Activated CD8-positive, alpha-beta T cell treated with anti-CD3 and anti-CD28 coated beads, Interleukin-2, amount 10 ng/mL, durations not matched to agents 7 days and 5 days (primary cell): ENCODE results near the gene STX8. TPM values are rescaled to one million over a fixed set of nuclear protein-coding genes. Genes with fewer than 3 reads are reported as not detected.

Source experiments
- ATAC-seq: fragments of 150-1000 bp; cut with Tn5 transposase; one replicate; pipeline ENCODE4 v1.10.0; 2021; ENCODE audit warnings: moderate library complexity
- CTCF ChIA-PET: fragments of 350-600 bp; sonication (Branson Sonifier 250); formaldehyde crosslinking; loops from one replicate; lab custom pipeline; 2021; ENCODE audit warnings: antibody characterized with exemption; lab: Charles Lee
- POLR2A ChIA-PET: fragments of 350-600 bp; sonication (Branson Sonifier 250); formaldehyde crosslinking; loops from one replicate; lab custom pipeline; 2021; ENCODE audit warnings: antibody characterized with exemption; lab: Charles Lee
- DNase-seq: peaks from one replicate; pipeline ENCODE4 v3.0.0-alpha.2; 2020
- H3K27ac Mint-ChIP-seq: one replicate; pipeline ENCODE4 v1.8.0; 2021; ENCODE audit warnings: mild to moderate bottlenecking, mixed read lengths
- H3K27me3 Mint-ChIP-seq: one replicate; pipeline ENCODE4 v1.8.0; 2021; ENCODE audit warnings: low read depth, mixed read lengths
- H3K36me3 Mint-ChIP-seq: one replicate; pipeline ENCODE4 v1.8.0; 2021; ENCODE audit warnings: low read depth, mixed read lengths
- H3K4me1 Mint-ChIP-seq: one replicate; pipeline ENCODE4 v1.8.0; 2021; ENCODE audit warnings: low read depth, mixed read lengths
- H3K4me3 Mint-ChIP-seq: one replicate; pipeline ENCODE4 v1.8.0; 2021; ENCODE audit warnings: mild to moderate bottlenecking, mixed read lengths
- H3K9me3 Mint-ChIP-seq: one replicate; pipeline ENCODE4 v1.8.0; 2022; ENCODE audit warnings: mixed read lengths; ENCODE audit not compliant: insufficient read depth
- total RNA-seq, 2 experiments: library from RNA; stranded (reverse); gene quantifications; one replicate each; pipeline ENCODE4 v1.2.3, GENCODE V29; 2021

The STX8 gene
- total RNA-seq, 2 experiments from 2014 or later = 71.0 to 78.5 TPM

DNA sequence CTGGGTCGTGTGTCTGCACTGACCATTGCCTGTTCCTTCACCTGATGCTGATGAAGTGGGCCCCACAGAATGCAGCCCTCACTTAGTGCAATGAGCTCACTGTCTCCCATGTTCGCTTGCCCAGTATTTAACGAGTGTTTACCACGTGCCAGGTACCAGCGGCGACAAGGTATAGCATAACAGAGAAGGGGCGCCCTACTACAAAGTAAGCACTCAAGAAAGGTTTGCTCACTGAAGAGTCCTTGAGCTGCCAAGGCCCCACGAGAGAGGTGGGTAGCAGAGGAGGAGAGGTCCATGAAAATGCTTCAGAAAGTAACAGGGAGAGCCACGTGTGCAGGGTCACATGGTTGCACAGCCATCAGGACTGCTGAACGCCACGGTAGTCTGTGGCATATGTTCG is 324.3 kb downstream of the STX8 start:
- H3K4me1 Mint-ChIP-seq = peaks cover 18% of the 10 kb centered on the region
- ATAC-seq (no peak), DNase-seq (no peak)
- ChIA-PET CTCF (no interaction called here), POLR2A (no interaction called here)
- H3K4me3 Mint-ChIP-seq = no peak overlapping the region
- no peaks in the 10 kb centered on the region for H3K27me3 Mint-ChIP-seq
- peaks cover 2% of the 10 kb centered on the region for H3K36me3 Mint-ChIP-seq
- H3K9me3 Mint-ChIP-seq = no peaks in the 10 kb centered on the region
- no peak overlapping the region for H3K27ac Mint-ChIP-seq

DNA sequence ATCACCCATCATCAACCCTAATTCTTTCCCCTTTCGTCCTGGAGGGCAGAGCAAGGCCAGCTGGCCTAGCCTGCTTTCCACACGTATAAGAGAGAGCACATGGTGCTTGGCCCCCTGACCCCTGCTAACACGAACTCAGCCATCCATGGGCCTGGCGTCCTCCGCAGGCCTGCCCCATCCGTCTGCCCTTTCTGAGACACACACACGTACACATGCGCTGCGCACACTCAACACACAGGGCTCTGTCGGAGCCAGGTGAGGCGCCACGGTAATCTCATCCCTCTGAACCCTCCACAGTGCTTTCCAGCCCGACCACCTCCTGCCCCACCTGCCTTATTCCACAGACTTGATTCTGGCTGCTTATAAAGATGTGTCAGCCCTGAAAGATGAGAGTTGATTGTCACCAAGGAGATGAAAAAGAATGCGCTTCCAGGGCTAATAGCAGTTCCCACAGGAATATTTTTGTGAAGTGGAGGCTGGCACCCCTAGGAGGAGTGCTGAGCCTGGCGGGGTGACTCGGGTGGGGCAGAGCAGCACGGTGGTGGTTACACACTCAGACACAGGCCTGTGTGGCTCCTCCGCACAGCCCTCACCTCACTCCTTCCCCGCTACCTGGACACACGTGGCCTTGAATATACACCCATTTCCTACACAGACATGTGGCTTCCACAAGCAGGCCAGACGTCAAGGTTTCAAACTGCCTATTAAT is 326.2 kb downstream of the STX8 start:
- Mint-ChIP-seq H3K27ac (no peak overlapping the region), H3K36me3 (peaks cover 2% of the 10 kb centered on the region), H3K27me3 (no peaks in the 10 kb centered on the region), H3K9me3 (no peaks in the 10 kb centered on the region), H3K4me1 (peaks cover 18% of the 10 kb centered on the region), H3K4me3 (no peak overlapping the region)
- POLR2A ChIA-PET = no interaction called here
- DNase-seq = no peak
- CTCF ChIA-PET = no interaction called here
- no peak for ATAC-seq

DNA sequence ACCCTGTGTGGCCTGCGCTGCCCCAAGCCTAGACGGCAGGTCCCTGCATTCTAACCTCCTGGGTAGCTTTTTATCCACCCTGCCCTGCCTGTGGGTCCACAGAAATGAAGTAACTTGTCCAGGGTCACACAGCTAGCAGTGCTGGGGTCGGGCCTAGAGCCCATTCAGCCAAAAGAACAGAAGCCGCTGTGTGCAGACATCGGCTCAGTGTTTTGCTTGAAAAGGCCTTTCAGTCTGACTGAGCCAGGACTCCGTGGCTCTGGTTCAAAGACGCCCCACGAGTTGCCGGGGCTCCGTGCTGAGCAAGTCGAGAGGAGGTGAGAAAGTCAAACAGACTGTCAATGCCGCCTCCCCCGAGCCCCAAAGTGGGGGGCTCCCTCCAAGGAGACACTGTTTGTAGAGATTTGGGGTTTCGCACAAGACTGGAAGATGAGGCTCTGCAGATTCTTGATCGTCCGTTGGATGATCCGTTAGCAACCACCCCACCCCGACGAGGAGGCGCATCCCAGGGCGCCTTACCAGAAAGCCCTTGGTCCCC is 328.1 kb downstream of the STX8 start:
- ChIA-PET CTCF (no interaction called here), POLR2A (no interaction called here)
- ATAC-seq = no peak

GRCh38 chr17:9244066-9245052 is 331.3 kb downstream of the STX8 start:
- ChIA-PET CTCF (no interaction called here), POLR2A (no interaction called here)
- ATAC-seq (no peak), DNase-seq (no peak)
- Mint-ChIP-seq H3K27ac (no peak overlapping the region), H3K4me3 (no peak overlapping the region), H3K27me3 (no peaks in the 10 kb centered on the region), H3K36me3 (no peaks in the 10 kb centered on the region), H3K9me3 (no peaks in the 10 kb centered on the region), H3K4me1 (peaks cover 8% of the 10 kb centered on the region)

More for the DNA sequence above, 328.1 kb downstream of the STX8 start:
- peaks cover 7% of the 10 kb centered on the region for H3K4me1 Mint-ChIP-seq
- H3K27me3 Mint-ChIP-seq = no peaks in the 10 kb centered on the region
- H3K4me3 Mint-ChIP-seq = no peak overlapping the region
- H3K9me3 Mint-ChIP-seq = no peaks in the 10 kb centered on the region
- no peak for DNase-seq
- no peaks in the 10 kb centered on the region for H3K36me3 Mint-ChIP-seq
- H3K27ac Mint-ChIP-seq = no peak overlapping the region

GRCh38 chr17:9242983-9243382 is 332.6 kb downstream of the STX8 start:
- Mint-ChIP-seq H3K27me3 (no peaks in the 10 kb centered on the region), H3K4me3 (no peak overlapping the region), H3K9me3 (no peaks in the 10 kb centered on the region), H3K27ac (no peak overlapping the region), H3K36me3 (no peaks in the 10 kb centered on the region), H3K4me1 (peaks cover 15% of the 10 kb centered on the region)
- CTCF ChIA-PET = no interaction called here
- POLR2A ChIA-PET = no interaction called here
- DNase-seq = no peak
- ATAC-seq = no peak

- Mint-ChIP-seq H3K4me1 (peaks cover 15% of the 10 kb centered on the region), H3K4me3 (no peak overlapping the region), H3K27me3 (no peaks in the 10 kb centered on the region), H3K9me3 (no peaks in the 10 kb centered on the region), H3K27ac (no peak overlapping the region), H3K36me3 (no peaks in the 10 kb centered on the region)
- ChIA-PET POLR2A (no interaction called here), CTCF (no interaction called here)
- DNase-seq = no peak
- ATAC-seq = no peak
Observed at GRCh38 chr17:9242497-9242881, 333.1 kb downstream of the STX8 start.

- no peaks in the 10 kb centered on the region for H3K36me3 Mint-ChIP-seq
- no peaks in the 10 kb centered on the region for H3K9me3 Mint-ChIP-seq
- DNase-seq = no peak
- no peaks in the 10 kb centered on the region for H3K27me3 Mint-ChIP-seq
- ATAC-seq = no peak
- no peak overlapping the region for H3K4me3 Mint-ChIP-seq
- no peak overlapping the region for H3K27ac Mint-ChIP-seq
- CTCF ChIA-PET = no interaction called here
- POLR2A ChIA-PET = interaction anchor here (0.5 kb wide), 1 partner anchor 17 kb away, joined by 3 read pairs; no protein-coding TSS in a partner anchor
- peaks cover 15% of the 10 kb centered on the region for H3K4me1 Mint-ChIP-seq
Observed at GRCh38 chr17:9241774-9242496, 333.7 kb downstream of the STX8 start.

GRCh38 chr17:9241371-9241712 is 334.3 kb downstream of the STX8 start:
- Mint-ChIP-seq H3K4me1 (peaks cover 15% of the 10 kb centered on the region), H3K4me3 (no peak overlapping the region), H3K36me3 (no peaks in the 10 kb centered on the region), H3K27me3 (no peaks in the 10 kb centered on the region), H3K9me3 (no peaks in the 10 kb centered on the region), H3K27ac (no peak overlapping the region)
- ChIA-PET POLR2A (interaction anchor here (0.5 kb wide), 1 partner anchor 18 kb away, joined by 3 read pairs; no protein-coding TSS in a partner anchor), CTCF (no interaction called here)
- ATAC-seq (no peak), DNase-seq (no peak)

DNA sequence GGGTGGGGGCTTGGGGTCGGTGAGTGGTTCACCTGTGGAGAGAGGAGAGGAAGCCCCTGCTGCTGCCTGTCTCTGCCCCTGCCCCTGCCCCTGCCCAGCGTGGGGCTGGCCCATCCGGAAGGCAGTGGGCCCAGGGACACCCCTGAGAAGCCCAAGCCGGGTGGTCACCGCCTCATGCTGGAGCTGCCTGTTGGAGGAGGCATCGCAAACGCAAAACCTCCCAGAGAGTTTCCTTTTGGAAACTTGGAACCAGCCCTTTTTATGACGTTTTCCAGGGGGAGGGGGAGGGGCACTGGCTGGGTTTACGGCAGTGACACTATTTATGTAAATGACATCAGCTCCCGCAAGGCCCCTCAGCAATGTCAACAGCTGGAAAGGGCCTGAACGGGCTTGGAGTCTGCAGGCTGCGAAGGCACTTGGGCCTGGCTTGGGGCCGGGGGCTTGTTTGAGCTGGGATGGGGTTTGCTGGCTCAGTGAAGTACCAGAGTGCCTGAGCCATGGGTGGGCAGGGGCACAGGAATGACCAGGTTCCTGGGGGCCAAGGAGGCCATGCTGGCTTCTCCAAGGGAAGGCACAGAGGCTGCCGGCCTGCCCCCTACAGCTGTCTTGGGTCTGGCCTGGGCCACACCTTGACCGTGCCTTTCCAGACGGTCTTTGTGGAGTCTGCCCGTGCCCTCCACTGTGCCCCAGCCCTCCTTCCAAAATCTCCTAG is 334.8 kb downstream of the STX8 start:
- H3K9me3 Mint-ChIP-seq = no peaks in the 10 kb centered on the region
- CTCF ChIA-PET = no interaction called here
- H3K27me3 Mint-ChIP-seq = no peaks in the 10 kb centered on the region
- peaks cover 15% of the 10 kb centered on the region for H3K4me1 Mint-ChIP-seq
- no peak overlapping the region for H3K4me3 Mint-ChIP-seq
- POLR2A ChIA-PET = no interaction called here
- H3K36me3 Mint-ChIP-seq = no peaks in the 10 kb centered on the region
- no peak for DNase-seq
- no peak for ATAC-seq
- peak overlapping the region; percentile 34 for H3K27ac Mint-ChIP-seq

DNA sequence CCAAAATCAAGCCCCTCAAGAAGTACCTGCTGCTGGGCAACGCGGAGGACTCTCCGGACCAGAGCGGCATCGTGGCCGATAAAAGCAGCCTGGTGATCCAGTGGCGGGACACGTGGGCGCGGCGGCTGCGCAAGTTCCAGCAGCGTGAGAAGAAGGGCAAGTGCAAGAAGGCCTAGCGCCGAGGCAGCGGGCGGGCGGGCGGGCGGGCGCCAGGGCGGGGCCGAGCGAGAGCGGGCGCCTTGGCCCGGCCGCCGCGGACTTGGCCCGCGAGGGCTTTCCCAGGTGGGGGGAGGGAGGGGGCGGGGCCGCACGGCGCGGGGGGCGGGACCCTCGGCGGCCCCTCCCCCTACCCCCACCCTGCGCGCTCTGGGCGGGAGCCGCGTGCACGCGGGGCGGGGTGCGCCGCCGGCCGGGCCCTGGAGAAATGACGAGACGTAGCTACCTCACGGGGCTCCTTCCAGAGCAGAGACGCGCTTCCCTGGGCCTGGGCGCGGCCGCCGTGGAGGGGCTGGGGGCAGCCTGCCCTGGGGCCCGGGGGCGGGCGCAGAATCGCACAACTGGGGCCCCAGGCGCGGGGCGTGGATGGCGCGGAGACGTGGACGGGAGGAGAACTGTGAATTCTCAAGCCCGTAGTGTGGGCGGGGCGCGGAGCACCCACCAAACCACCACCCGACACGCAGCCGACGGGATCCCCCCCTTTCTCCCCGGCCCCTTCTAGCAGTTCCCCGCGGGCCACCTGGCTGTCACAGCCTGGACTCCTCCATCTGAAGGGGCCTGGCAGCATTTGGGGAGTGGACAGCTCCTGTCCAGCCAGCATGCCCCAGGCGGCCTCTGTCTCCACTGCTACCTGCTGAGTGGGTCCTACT is 335.6 kb downstream of the STX8 start:
- peak; percentile 85 for ATAC-seq
- CTCF ChIA-PET = no interaction called here
- H3K27me3 Mint-ChIP-seq = no peaks in the 10 kb centered on the region
- H3K27ac Mint-ChIP-seq = peak overlapping the region; percentile 34
- POLR2A ChIA-PET = no interaction called here
- peak overlapping the region; percentile 71 for H3K4me3 Mint-ChIP-seq
- no peaks in the 10 kb centered on the region for H3K9me3 Mint-ChIP-seq
- H3K4me1 Mint-ChIP-seq = peaks cover 17% of the 10 kb centered on the region
- no peaks in the 10 kb centered on the region for H3K36me3 Mint-ChIP-seq
- DNase-seq = peak; percentile 72
